GM23338 (cell line): ENCODE measurements around the gene DHFR. TPM values are rescaled to one million over a fixed set of nuclear protein-coding genes. Genes with fewer than 3 reads are reported as not detected.

ENCODE experiments used
- ATAC-seq: fragments of 200-7000 bp; cut with Tn5 transposase; 3 replicates; pipeline ENCODE4 v1.9.1; 2020
- DNase-seq: peaks from one replicate; pipeline ENCODE4 v3.0.0-alpha.2; 2015; ENCODE audit warnings: low spot score
- H2AFZ ChIP-seq: fragments of 200-600 bp; sonication (generic); 2 replicates; pipeline ENCODE4 v1.8.0; 2016; ENCODE audit warnings: antibody characterized with exemption, mild to moderate bottlenecking, moderate library complexity
- H3F3A ChIP-seq: fragments of 200-600 bp; sonication (generic); replicated peaks from 2 replicates; pipeline ENCODE4 v1.8.0; 2017; ENCODE audit warnings: antibody characterized with exemption, mixed run types, low read depth
- H3K27ac ChIP-seq: fragments of 200-600 bp; sonication (generic); 2 replicates; pipeline ENCODE4 v1.6.1; 2016; ENCODE audit warnings: low read depth
- H3K27me3 ChIP-seq: fragments of 200-600 bp; sonication (generic); 2 replicates; pipeline ENCODE4 v1.8.0; 2016; ENCODE audit warnings: mild to moderate bottlenecking, mixed run types, moderate library complexity; ENCODE audit not compliant: insufficient read depth
- H3K36me3 ChIP-seq: fragments of 200-600 bp; sonication (generic); 2 replicates; pipeline ENCODE4 v1.8.0; 2016; ENCODE audit warnings: mild to moderate bottlenecking; ENCODE audit not compliant: insufficient read depth
- H3K4me1 ChIP-seq: fragments of 200-600 bp; sonication (generic); 2 replicates; pipeline ENCODE4 v1.8.0; 2016; ENCODE audit warnings: mild to moderate bottlenecking, moderate library complexity; ENCODE audit not compliant: insufficient read depth
- H3K4me2 ChIP-seq: fragments of 200-600 bp; sonication (generic); 2 replicates; pipeline ENCODE4 v1.7.1; 2017; ENCODE audit warnings: mixed run types
- H3K4me3 ChIP-seq: fragments of 200-600 bp; sonication (generic); 2 replicates; pipeline ENCODE4 v1.6.1; 2016; ENCODE audit warnings: mixed run types
- H3K79me2 ChIP-seq: fragments of 200-600 bp; sonication (generic); replicated peaks from 2 replicates; pipeline ENCODE4 v1.8.0; 2017; ENCODE audit warnings: mild to moderate bottlenecking; ENCODE audit not compliant: insufficient read depth
- H3K9me2 ChIP-seq: fragments of 200-600 bp; sonication (generic); 2 replicates; pipeline ENCODE4 v1.8.0; 2017; ENCODE audit not compliant: insufficient read depth
- H4K20me1 ChIP-seq: fragments of 200-600 bp; sonication (generic); replicated peaks from 2 replicates; pipeline ENCODE4 v1.8.0; 2017; ENCODE audit warnings: mild to moderate bottlenecking; ENCODE audit not compliant: insufficient read depth
- H3K27ac Mint-ChIP-seq: 2 replicates; pipeline ENCODE4 v1.8.0; 2020; ENCODE audit warnings: inconsistent platforms, mild to moderate bottlenecking, moderate library complexity, mixed read lengths
- H3K27me3 Mint-ChIP-seq: 3 replicates; pipeline ENCODE4 v1.8.0; 2022; ENCODE audit warnings: low read depth, mild to moderate bottlenecking, moderate library complexity, mixed read lengths, inconsistent platforms; ENCODE audit not compliant: insufficient read depth, poor library complexity
- H3K36me3 Mint-ChIP-seq: 3 replicates; pipeline ENCODE4 v1.8.0; 2021; ENCODE audit warnings: low read depth, mild to moderate bottlenecking, inconsistent platforms, moderate library complexity, mixed read lengths
- H3K4me1 Mint-ChIP-seq: 3 replicates; pipeline ENCODE4 v1.8.0; 2020; ENCODE audit warnings: mild to moderate bottlenecking, inconsistent platforms, mixed read lengths
- H3K4me3 Mint-ChIP-seq: 3 replicates; pipeline ENCODE4 v1.8.0; 2021; ENCODE audit warnings: moderate library complexity, mild to moderate bottlenecking, inconsistent platforms, mixed read lengths
- H3K9me3 Mint-ChIP-seq: 3 replicates; pipeline ENCODE4 v1.8.0; 2020; ENCODE audit warnings: moderate library complexity, mild to moderate bottlenecking, inconsistent platforms, mixed read lengths
- CREB1 ChIP-seq: fragments of 250-450 bp; sonication (Bioruptor Pico); IDR thresholded peaks from 2 replicates; pipeline ENCODE4 v1.5.0; 2020; ENCODE audit warnings: low read depth, mild to moderate bottlenecking, moderate library complexity
- EZH2 ChIP-seq: fragments of 200-600 bp; sonication (generic); IDR thresholded peaks from one replicate; pipeline ENCODE4 v1.8.0; 2017; ENCODE audit warnings: antibody characterized with exemption, mild to moderate bottlenecking, low read depth; ENCODE audit not compliant: unreplicated experiment
- EZH2phosphoT487 ChIP-seq: fragments of 200-600 bp; sonication (generic); IDR thresholded peaks from one replicate; pipeline ENCODE4 v1.8.1; 2018; ENCODE audit warnings: antibody characterized with exemption; ENCODE audit not compliant: unreplicated experiment
- JUNB ChIP-seq: IDR thresholded peaks from one replicate; pipeline ENCODE4 v1.6.1; 2016; ENCODE audit warnings: antibody characterized with exemption; ENCODE audit not compliant: unreplicated experiment
- NANOG ChIP-seq: IDR thresholded peaks from 2 replicates; pipeline ENCODE4 v1.6.1; 2016; ENCODE audit warnings: antibody characterized with exemption, borderline replicate concordance
- POLR2AphosphoS5 ChIP-seq: IDR thresholded peaks from 2 replicates; pipeline ENCODE4 v1.6.1; 2016; ENCODE audit warnings: antibody characterized with exemption, low read depth
- STAT1 ChIP-seq: IDR thresholded peaks from one replicate; pipeline ENCODE4 v1.6.1; 2016; ENCODE audit warnings: antibody characterized with exemption; ENCODE audit not compliant: unreplicated experiment
- ZNF114 ChIP-seq: fragments of 250-450 bp; sonication (Bioruptor Pico); IDR thresholded peaks from 2 replicates; pipeline ENCODE4 v1.5.0; 2020; ENCODE audit warnings: mild to moderate bottlenecking, moderate library complexity
- polyA plus RNA-seq: library from polyadenylated mRNA; unstranded; fragments of >200 nt; fragmentation: Nextera tagmentation; extraction: Ambion mirVana; gene quantifications from 2 replicates; pipeline ENCODE4 v1.2.1, GENCODE V29; 2016
- total RNA-seq: library from RNA; depleted of rRNA; stranded (reverse); fragments of >200 nt; shearing (Covaris generic); gene quantifications from 2 replicates; pipeline ENCODE4 v1.2.3, GENCODE V29; 2014
- TF ChIP-seq, protein P1 (sequence below), 2 experiments: fragments of 200-600 bp in 1 of 2; sonication (generic) in 1 of 2; conservative IDR thresholded peaks; 2 replicates each; pipeline versions ENCODE4 v1.5.1 to v1.6.1; 2016 to 2017; ENCODE audit warnings: antibody characterized with exemption in 2 of 2, low read depth in 2 of 2, mild to moderate bottlenecking in 2 of 2, moderate library complexity in 1 of 2
- TF ChIP-seq, protein P2 (sequence below): IDR thresholded peaks from 2 replicates; pipeline ENCODE4 v1.6.1; 2016; ENCODE audit warnings: antibody characterized with exemption
- TF ChIP-seq, protein P3 (sequence below): IDR thresholded peaks from one replicate; pipeline ENCODE4 v1.6.1; 2018; ENCODE audit warnings: antibody characterized with exemption; ENCODE audit not compliant: unreplicated experiment

Gene DHFR
- total and polyA plus RNA-seq, 2 experiments from 2014 or later, result 56.2 to 95.6 TPM

DNA sequence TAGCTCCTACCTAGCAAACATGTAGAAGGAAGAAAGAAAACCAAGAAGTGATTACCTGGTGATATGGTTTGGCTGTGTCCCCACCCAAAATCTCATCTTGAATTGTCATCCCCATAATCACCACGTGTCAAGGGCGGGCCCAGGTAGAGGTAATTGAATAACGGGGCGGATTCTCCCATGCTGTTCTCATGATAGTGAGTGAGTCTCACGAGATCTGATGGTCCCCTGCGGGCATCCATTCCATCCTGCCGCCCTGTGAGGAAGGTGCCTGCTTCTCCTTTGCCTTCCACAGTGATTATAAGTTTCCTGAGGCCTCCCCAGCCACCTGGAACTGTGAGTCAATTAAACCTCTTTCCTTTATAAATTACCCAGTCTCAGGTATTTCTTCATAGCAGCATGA lies 57.3 kb downstream of the DHFR start (continued):
- TF ChIP-seq, protein P1, sequence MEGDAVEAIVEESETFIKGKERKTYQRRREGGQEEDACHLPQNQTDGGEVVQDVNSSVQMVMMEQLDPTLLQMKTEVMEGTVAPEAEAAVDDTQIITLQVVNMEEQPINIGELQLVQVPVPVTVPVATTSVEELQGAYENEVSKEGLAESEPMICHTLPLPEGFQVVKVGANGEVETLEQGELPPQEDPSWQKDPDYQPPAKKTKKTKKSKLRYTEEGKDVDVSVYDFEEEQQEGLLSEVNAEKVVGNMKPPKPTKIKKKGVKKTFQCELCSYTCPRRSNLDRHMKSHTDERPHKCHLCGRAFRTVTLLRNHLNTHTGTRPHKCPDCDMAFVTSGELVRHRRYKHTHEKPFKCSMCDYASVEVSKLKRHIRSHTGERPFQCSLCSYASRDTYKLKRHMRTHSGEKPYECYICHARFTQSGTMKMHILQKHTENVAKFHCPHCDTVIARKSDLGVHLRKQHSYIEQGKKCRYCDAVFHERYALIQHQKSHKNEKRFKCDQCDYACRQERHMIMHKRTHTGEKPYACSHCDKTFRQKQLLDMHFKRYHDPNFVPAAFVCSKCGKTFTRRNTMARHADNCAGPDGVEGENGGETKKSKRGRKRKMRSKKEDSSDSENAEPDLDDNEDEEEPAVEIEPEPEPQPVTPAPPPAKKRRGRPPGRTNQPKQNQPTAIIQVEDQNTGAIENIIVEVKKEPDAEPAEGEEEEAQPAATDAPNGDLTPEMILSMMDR (conservative IDR thresholded peaks at IDR 0.05; ENCODE audit: low read depth in 2 of 2), result no peak
- TF ChIP-seq, protein P2, sequence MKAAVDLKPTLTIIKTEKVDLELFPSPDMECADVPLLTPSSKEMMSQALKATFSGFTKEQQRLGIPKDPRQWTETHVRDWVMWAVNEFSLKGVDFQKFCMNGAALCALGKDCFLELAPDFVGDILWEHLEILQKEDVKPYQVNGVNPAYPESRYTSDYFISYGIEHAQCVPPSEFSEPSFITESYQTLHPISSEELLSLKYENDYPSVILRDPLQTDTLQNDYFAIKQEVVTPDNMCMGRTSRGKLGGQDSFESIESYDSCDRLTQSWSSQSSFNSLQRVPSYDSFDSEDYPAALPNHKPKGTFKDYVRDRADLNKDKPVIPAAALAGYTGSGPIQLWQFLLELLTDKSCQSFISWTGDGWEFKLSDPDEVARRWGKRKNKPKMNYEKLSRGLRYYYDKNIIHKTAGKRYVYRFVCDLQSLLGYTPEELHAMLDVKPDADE, result no peak

DNA sequence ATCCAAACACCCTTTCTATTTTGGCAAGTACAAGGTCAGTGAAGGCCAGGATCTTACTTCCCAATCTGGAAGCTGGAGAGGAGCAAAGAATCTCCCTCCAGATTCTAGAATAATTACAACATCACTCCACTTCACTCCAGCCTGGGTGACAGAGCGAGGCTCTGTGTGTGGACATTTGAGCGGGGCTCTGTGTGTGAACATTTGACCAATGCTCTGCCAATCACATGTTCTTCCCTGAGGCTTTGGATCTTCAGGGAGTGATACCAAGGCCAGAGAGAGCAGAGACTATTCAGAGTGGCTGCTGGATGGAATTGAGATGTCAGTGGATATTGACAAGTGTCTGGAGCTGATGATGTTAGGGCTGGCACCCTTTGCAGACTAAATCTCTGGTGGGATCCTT lies 60.0 kb downstream of the DHFR start:
- H3K36me3 ChIP-seq, result no peaks in the 10 kb centered on the region
- H3K4me3 ChIP-seq, result no peak overlapping the region
- H3K27me3 ChIP-seq, result no peaks in the 10 kb centered on the region
- no peaks in the 10 kb centered on the region for H3K4me1 ChIP-seq
- ATAC-seq (no peak), DNase-seq (no peak)
- Mint-ChIP-seq H3K27ac (no peak overlapping the region), H3K9me3 (no peaks in the 10 kb centered on the region), H3K4me3 (no peak overlapping the region), H3K27me3 (peaks cover 3% of the 10 kb centered on the region), H3K36me3 (no peaks in the 10 kb centered on the region), H3K4me1 (peaks cover 5% of the 10 kb centered on the region)
- H3F3A ChIP-seq, result no peaks in the 10 kb centered on the region
- H2AFZ ChIP-seq, result peak overlapping the region; percentile 59; the same call in 1 of the 2 replicates
- H3K9me2 ChIP-seq, result no peaks in the 10 kb centered on the region
- no peaks in the 10 kb centered on the region for H4K20me1 ChIP-seq
- H3K79me2 ChIP-seq, result no peaks in the 10 kb centered on the region
- no peak overlapping the region for H3K27ac ChIP-seq
- H3K4me2 ChIP-seq, result no peak overlapping the region
- TF ChIP-seq ZNF114 (CRISPR knock-in tag) (no peak), EZH2phosphoT487 (no peak), POLR2AphosphoS5 (no peak), EZH2 (no peak), JUNB (no peak), NANOG (no peak), STAT1 (no peak), CREB1 (no peak)
- TF ChIP-seq, protein P2, result no peak
- TF ChIP-seq, protein P3, sequence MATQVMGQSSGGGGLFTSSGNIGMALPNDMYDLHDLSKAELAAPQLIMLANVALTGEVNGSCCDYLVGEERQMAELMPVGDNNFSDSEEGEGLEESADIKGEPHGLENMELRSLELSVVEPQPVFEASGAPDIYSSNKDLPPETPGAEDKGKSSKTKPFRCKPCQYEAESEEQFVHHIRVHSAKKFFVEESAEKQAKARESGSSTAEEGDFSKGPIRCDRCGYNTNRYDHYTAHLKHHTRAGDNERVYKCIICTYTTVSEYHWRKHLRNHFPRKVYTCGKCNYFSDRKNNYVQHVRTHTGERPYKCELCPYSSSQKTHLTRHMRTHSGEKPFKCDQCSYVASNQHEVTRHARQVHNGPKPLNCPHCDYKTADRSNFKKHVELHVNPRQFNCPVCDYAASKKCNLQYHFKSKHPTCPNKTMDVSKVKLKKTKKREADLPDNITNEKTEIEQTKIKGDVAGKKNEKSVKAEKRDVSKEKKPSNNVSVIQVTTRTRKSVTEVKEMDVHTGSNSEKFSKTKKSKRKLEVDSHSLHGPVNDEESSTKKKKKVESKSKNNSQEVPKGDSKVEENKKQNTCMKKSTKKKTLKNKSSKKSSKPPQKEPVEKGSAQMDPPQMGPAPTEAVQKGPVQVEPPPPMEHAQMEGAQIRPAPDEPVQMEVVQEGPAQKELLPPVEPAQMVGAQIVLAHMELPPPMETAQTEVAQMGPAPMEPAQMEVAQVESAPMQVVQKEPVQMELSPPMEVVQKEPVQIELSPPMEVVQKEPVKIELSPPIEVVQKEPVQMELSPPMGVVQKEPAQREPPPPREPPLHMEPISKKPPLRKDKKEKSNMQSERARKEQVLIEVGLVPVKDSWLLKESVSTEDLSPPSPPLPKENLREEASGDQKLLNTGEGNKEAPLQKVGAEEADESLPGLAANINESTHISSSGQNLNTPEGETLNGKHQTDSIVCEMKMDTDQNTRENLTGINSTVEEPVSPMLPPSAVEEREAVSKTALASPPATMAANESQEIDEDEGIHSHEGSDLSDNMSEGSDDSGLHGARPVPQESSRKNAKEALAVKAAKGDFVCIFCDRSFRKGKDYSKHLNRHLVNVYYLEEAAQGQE, result no peak
- TF ChIP-seq, protein P1 (conservative IDR thresholded peaks at IDR 0.05; ENCODE audit: low read depth in 2 of 2), result no peak
